Prostate gland (tissue), 2 donors: ENCODE results near the gene SNX25. TPM values are rescaled to one million over a fixed set of nuclear protein-coding genes. Genes with fewer than 3 reads are reported as not detected.
"Not testable (repeated sequence)": the region's sequence is repeated elsewhere in the genome, so short reads cannot be mapped to it uniquely, and the experiment has no call there.

Source experiments
- DNase-seq: peaks from one replicate; pipeline ENCODE4 v3.0.0-alpha.2; 2019; ENCODE audit warnings: low spot score
- H3K27ac ChIP-seq, 2 donors: fragments of 200-600 bp; sonication (generic); 2 replicates each; pipeline ENCODE4 v1.5.1; 2017 to 2019
- H3K27me3 ChIP-seq: fragments of 200-600 bp; sonication (generic); replicated peaks from 2 replicates; pipeline ENCODE4 v1.5.1; 2019; ENCODE audit not compliant: insufficient read depth
- H3K36me3 ChIP-seq, 2 donors: fragments of 200-600 bp; sonication (generic); 1 replicate in 1 of 2; 2 replicates in 1 of 2; pipeline versions ENCODE4 v1.5.1 to v1.8.1; 2017 to 2019
- H3K4me1 ChIP-seq: fragments of 200-600 bp; sonication (generic); replicated peaks from 2 replicates; pipeline ENCODE4 v1.5.1; 2019
- H3K4me3 ChIP-seq, 2 donors: fragments of 200-600 bp; sonication (generic); 2 replicates each; pipeline ENCODE4 v1.5.1; 2017 to 2019
- H3K9me3 ChIP-seq: fragments of 200-600 bp; sonication (generic); 2 replicates; pipeline ENCODE4 v1.5.1; 2017
- CTCF ChIP-seq, 4 experiments: fragments of 200-600 bp in 2 of 4; fragments of 450-650 bp in 2 of 4; sonication (generic) in 2 of 4; IDR thresholded peaks; 1 replicate in 3 of 4; 2 replicates in 1 of 4; pipeline ENCODE4 v1.5.1; 2016 to 2019; ENCODE audit warnings: antibody characterized with exemption in 4 of 4, mild to moderate bottlenecking in 2 of 4, moderate library complexity in 2 of 4
- POLR2A ChIP-seq: fragments of 450-650 bp; IDR thresholded peaks from one replicate; pipeline ENCODE4 v1.6.1; 2016; ENCODE audit warnings: antibody characterized with exemption, mild to moderate bottlenecking
- POLR2AphosphoS5 ChIP-seq: sonication (generic); formaldehyde crosslinking; IDR thresholded peaks from one replicate; pipeline ENCODE4 v1.6.1; 2017; ENCODE audit warnings: antibody characterized with exemption
- WGBS: methylation state at CpG from one replicate; pipeline ENCODE4 v1.1.5; 2018; 5-methylcytosine and 5-hydroxymethylcytosine counted together
- intact Hi-C: fragments of 100-400 bp; cut with DNase I; formaldehyde crosslinking; loops from one replicate; pipeline ENCODE4 v1.14.2; 2022
- total RNA-seq, 2 donors: library from RNA; depleted of rRNA; stranded (reverse); fragments of >200 nt; gene quantifications; one replicate each; pipeline ENCODE4 v1.1.0, GENCODE V29; 2016

The SNX25 gene
- total RNA-seq, 2 donors from 2014 or later: 26.4 to 49.5 TPM

- no peaks in the 10 kb centered on the region for H3K36me3 ChIP-seq
- no peaks in the 10 kb centered on the region for H3K4me1 ChIP-seq
- no peak overlapping the region for H3K4me3 ChIP-seq
- TF ChIP-seq POLR2AphosphoS5 (no peak), CTCF (IDR thresholded peaks at IDR 0.05) (no peak), POLR2A (no peak)
- DNase-seq: no peak
- H3K9me3 ChIP-seq: no peaks in the 10 kb centered on the region
- H3K27ac ChIP-seq: no peak overlapping the region
- 90% methylated on average over 4 of the region's 4 CpGs for WGBS
- intact Hi-C loops: no loop called here
- no peaks in the 10 kb centered on the region for H3K27me3 ChIP-seq
Measured at GRCh38 chr4:185238750-185239149, 29.4 kb downstream of the SNX25 start.

GRCh38 chr4:185240486-185240885 is 31.1 kb downstream of the SNX25 start:
- no CpG with 5 or more reads among the region's 32 CpGs for WGBS
- H3K27ac ChIP-seq, intact Hi-C loops, H3K27me3 ChIP-seq, H3K4me3 ChIP-seq, H3K4me1 ChIP-seq, DNase-seq, H3K36me3 ChIP-seq, H3K9me3 ChIP-seq: not testable (repeated sequence)

- Histone ChIP-seq H3K4me3 (no peak overlapping the region), H3K27ac (no peak overlapping the region), H3K36me3 (no peaks in the 10 kb centered on the region), H3K27me3 (no peaks in the 10 kb centered on the region), H3K4me1 (peaks cover 2% of the 10 kb centered on the region), H3K9me3 (no peaks in the 10 kb centered on the region)
- DNase-seq: no peak
- TF ChIP-seq POLR2AphosphoS5: no peak
- no peak for TF ChIP-seq CTCF (IDR thresholded peaks at IDR 0.05)
- TF ChIP-seq POLR2A: no peak
- WGBS: 82% methylated on average over 6 of the region's 6 CpGs
- intact Hi-C loops: no loop called here
Measured at GRCh38 chr4:185242749-185243533, 33.5 kb downstream of the SNX25 start.

GRCh38 chr4:185243879-185244278 is 34.5 kb downstream of the SNX25 start:
- Histone ChIP-seq H3K27ac (no peak overlapping the region), H3K4me1 (peaks cover 2% of the 10 kb centered on the region), H3K27me3 (no peaks in the 10 kb centered on the region), H3K4me3 (no peak overlapping the region), H3K9me3 (no peaks in the 10 kb centered on the region), H3K36me3 (no peaks in the 10 kb centered on the region)
- WGBS: 84% methylated on average over 4 of the region's 4 CpGs
- DNase-seq: no peak
- intact Hi-C loops: no loop called here
- TF ChIP-seq POLR2A: no peak

GRCh38 chr4:185244763-185245162 is 35.4 kb downstream of the SNX25 start:
- Histone ChIP-seq H3K9me3 (no peaks in the 10 kb centered on the region), H3K4me1 (peaks cover 2% of the 10 kb centered on the region), H3K36me3 (no peaks in the 10 kb centered on the region), H3K27ac (no peak overlapping the region), H3K4me3 (no peak overlapping the region), H3K27me3 (no peaks in the 10 kb centered on the region)
- intact Hi-C loops: no loop called here
- DNase-seq: no peak
- 42% methylated on average over 4 of the region's 4 CpGs for WGBS
- TF ChIP-seq CTCF (IDR thresholded peaks at IDR 0.05) (no peak), POLR2A (no peak), POLR2AphosphoS5 (no peak)

GRCh38 chr4:185246453-185246852 is 37.1 kb downstream of the SNX25 start:
- H3K27ac ChIP-seq: no peak overlapping the region
- H3K9me3 ChIP-seq: no peaks in the 10 kb centered on the region
- DNase-seq: no peak
- no peak overlapping the region for H3K4me3 ChIP-seq
- intact Hi-C loops: no loop called here
- TF ChIP-seq CTCF (IDR thresholded peaks at IDR 0.05): no peak
- no peak for TF ChIP-seq POLR2A
- no peak for TF ChIP-seq POLR2AphosphoS5
- no peaks in the 10 kb centered on the region for H3K36me3 ChIP-seq
- WGBS: 95% methylated on average over 1 of the region's 1 CpG
- H3K27me3 ChIP-seq: no peaks in the 10 kb centered on the region
- peaks cover 2% of the 10 kb centered on the region for H3K4me1 ChIP-seq
